H1 (cell line): ENCODE results near the gene AMER2.

Source experiments
- CREB1 ChIP-seq: IDR thresholded peaks from 2 replicates; pipeline ENCODE4 v1.6.1; 2012; ENCODE audit warnings: inconsistent platforms
- MAX ChIP-seq: IDR thresholded peaks from 2 replicates; pipeline ENCODE4 v1.6.1; 2012; ENCODE audit warnings: inconsistent platforms

GRCh38 chr13:25192052-25192451, 20.0 kb upstream of the AMER2 start:
- TF ChIP-seq MAX (no peak), CREB1 (no peak)
